H9 (cell line): Measurements from ENCODE around the gene ESRP2. TPM values are rescaled to one million over a fixed set of nuclear protein-coding genes. Genes with fewer than 3 reads are reported as not detected.

Source experiments
- DNase-seq: peaks from one replicate; pipeline ENCODE4 v3.0.0-alpha.2; 2017
- H2AFZ ChIP-seq: one replicate; pipeline ENCODE4 v1.6.1; 2013; ENCODE audit warnings: mild to moderate bottlenecking, low read length, control low read depth, moderate library complexity
- H2AK5ac ChIP-seq: 2 replicates; pipeline ENCODE4 v1.6.1; 2013; ENCODE audit warnings: low read length, control low read depth, mixed read lengths; ENCODE audit not compliant: insufficient read length
- H2BK120ac ChIP-seq: one replicate; pipeline ENCODE4 v1.6.1; 2013; ENCODE audit warnings: low read depth, mild to moderate bottlenecking, low read length, control low read depth, inconsistent platforms; ENCODE audit not compliant: poor library complexity, severe bottlenecking
- H2BK12ac ChIP-seq: 2 replicates; pipeline ENCODE4 v1.6.1; 2013; ENCODE audit warnings: low read length, control low read depth, mixed read lengths, low read depth; ENCODE audit not compliant: insufficient read length
- H2BK15ac ChIP-seq: 2 replicates; pipeline ENCODE4 v1.6.1; 2013; ENCODE audit warnings: low read depth, low read length, control low read depth
- H2BK20ac ChIP-seq: one replicate; pipeline ENCODE4 v1.6.1; 2013; ENCODE audit warnings: low read depth, mild to moderate bottlenecking, low read length, control low read depth, inconsistent platforms; ENCODE audit not compliant: poor library complexity, severe bottlenecking
- H2BK5ac ChIP-seq: 2 replicates; pipeline ENCODE4 v1.6.1; 2013; ENCODE audit warnings: low read length, control low read depth, mixed read lengths; ENCODE audit not compliant: insufficient read length
- H3K14ac ChIP-seq: 2 replicates; pipeline ENCODE4 v1.6.1; 2013; ENCODE audit warnings: low read length, control low read depth; ENCODE audit not compliant: insufficient read depth
- H3K18ac ChIP-seq: 2 replicates; pipeline ENCODE4 v1.6.1; 2013; ENCODE audit warnings: low read depth, mild to moderate bottlenecking, mixed read lengths, low read length, control low read depth; ENCODE audit not compliant: insufficient read length
- H3K23ac ChIP-seq: 2 replicates; pipeline ENCODE4 v1.6.1; 2013; ENCODE audit warnings: low read length, control low read depth, mixed read lengths, low read depth; ENCODE audit not compliant: insufficient read length
- H3K23me2 ChIP-seq: 2 replicates; pipeline ENCODE4 v1.6.1; 2013; ENCODE audit warnings: low read depth, mild to moderate bottlenecking, mixed read lengths, low read length, control low read depth; ENCODE audit not compliant: insufficient read length, poor library complexity, severe bottlenecking
- H3K27ac ChIP-seq: 2 replicates; pipeline ENCODE4 v1.5.1; 2013; ENCODE audit warnings: low read length, control low read depth, mixed read lengths, low read depth; ENCODE audit not compliant: insufficient read length
- H3K27me3 ChIP-seq: 2 replicates; pipeline ENCODE4 v1.6.1; 2013; ENCODE audit warnings: low read length, control low read depth, inconsistent platforms; ENCODE audit not compliant: insufficient read depth
- H3K4ac ChIP-seq: 2 replicates; pipeline ENCODE4 v1.6.1; 2013; ENCODE audit warnings: low read depth, mild to moderate bottlenecking, control low read depth, inconsistent platforms, low read length, moderate library complexity
- H3K4me1 ChIP-seq: 2 replicates; pipeline ENCODE4 v1.6.1; 2013; ENCODE audit warnings: low read length, control low read depth, inconsistent platforms; ENCODE audit not compliant: insufficient read depth
- H3K4me2 ChIP-seq: 2 replicates; pipeline ENCODE4 v1.6.1; 2013; ENCODE audit warnings: low read length, control low read depth, mixed read lengths; ENCODE audit not compliant: insufficient read length, insufficient read depth
- H3K56ac ChIP-seq: 2 replicates; pipeline ENCODE4 v1.6.1; 2013; ENCODE audit warnings: low read depth, mild to moderate bottlenecking, mixed read lengths, low read length, control low read depth; ENCODE audit not compliant: insufficient read length
- H3K79me1 ChIP-seq: 2 replicates; pipeline ENCODE4 v1.6.1; 2013; ENCODE audit warnings: low read depth, mild to moderate bottlenecking, moderate library complexity, low read length, control low read depth, inconsistent platforms; ENCODE audit not compliant: insufficient read depth, poor library complexity, severe bottlenecking
- H3K79me2 ChIP-seq: 2 replicates; pipeline ENCODE4 v1.6.1; 2013; ENCODE audit warnings: low read length, control low read depth, inconsistent platforms; ENCODE audit not compliant: insufficient read depth
- H3K9ac ChIP-seq: 2 replicates; pipeline ENCODE4 v1.6.1; 2013; ENCODE audit warnings: low read length, control low read depth, mixed read lengths; ENCODE audit not compliant: insufficient read length; ENCODE audit errors: extremely low read depth
- H3K9me3 ChIP-seq: one replicate; pipeline ENCODE4 v1.6.1; 2013; ENCODE audit warnings: low read depth, low read length, inconsistent platforms; ENCODE audit not compliant: control insufficient read depth
- H3T11ph ChIP-seq: one replicate; pipeline ENCODE4 v1.6.1; 2013; ENCODE audit warnings: mild to moderate bottlenecking, low read length, control low read depth, inconsistent platforms
- H4K20me1 ChIP-seq: one replicate; pipeline ENCODE4 v1.6.1; 2013; ENCODE audit not compliant: control insufficient read depth, insufficient read length, insufficient read depth
- H4K5ac ChIP-seq: 2 replicates; pipeline ENCODE4 v1.6.1; 2013; ENCODE audit warnings: low read depth, mild to moderate bottlenecking, mixed read lengths, low read length, control low read depth; ENCODE audit not compliant: insufficient read length
- H4K8ac ChIP-seq: replicated peaks from 2 replicates; pipeline ENCODE4 v1.6.1; 2013; ENCODE audit warnings: low read length, control low read depth, mixed read lengths, low read depth; ENCODE audit not compliant: insufficient read length
- H4K91ac ChIP-seq: 2 replicates; pipeline ENCODE4 v1.6.1; 2013; ENCODE audit warnings: low read depth, mild to moderate bottlenecking, moderate library complexity, mixed read lengths, low read length, control low read depth; ENCODE audit not compliant: insufficient read length
- H3K27ac Mint-ChIP-seq, 3 experiments: 2 replicates in 2 of 3; 3 replicates in 1 of 3; pipeline ENCODE4 v1.8.0; 2020 to 2021; ENCODE audit warnings: mixed read lengths in 3 of 3, mild to moderate bottlenecking in 1 of 3, moderate library complexity in 1 of 3
- H3K27me3 Mint-ChIP-seq: 2 replicates; pipeline ENCODE4 v1.8.0; 2021; ENCODE audit warnings: low read depth, mild to moderate bottlenecking, moderate library complexity, mixed read lengths
- H3K36me3 Mint-ChIP-seq, 3 experiments: 2 replicates in 2 of 3; 3 replicates in 1 of 3; pipeline ENCODE4 v1.8.0; 2020 to 2021; ENCODE audit warnings: low read depth in 3 of 3, mixed read lengths in 3 of 3; ENCODE audit not compliant: insufficient read depth in 1 of 3
- H3K4me1 Mint-ChIP-seq, 2 experiments: 2 replicates each; pipeline ENCODE4 v1.8.0; 2020; ENCODE audit warnings: mixed read lengths in 2 of 2
- H3K4me3 Mint-ChIP-seq, 2 experiments: 2 replicates in 1 of 2; 3 replicates in 1 of 2; pipeline ENCODE4 v1.8.0; 2020 to 2021; ENCODE audit warnings: mild to moderate bottlenecking in 2 of 2, mixed read lengths in 2 of 2, moderate library complexity in 1 of 2
- H3K9me3 Mint-ChIP-seq, 2 experiments: 2 replicates in 1 of 2; 3 replicates in 1 of 2; pipeline ENCODE4 v1.8.0; 2020; ENCODE audit warnings: mild to moderate bottlenecking in 2 of 2, mixed read lengths in 2 of 2, moderate library complexity in 1 of 2
- CTCF ChIP-seq: fragments of 200-600 bp; sonication (generic); conservative IDR thresholded peaks from 3 replicates; pipeline ENCODE4 v1.8.0; 2021; ENCODE audit warnings: antibody characterized with exemption, mild to moderate bottlenecking
- WGBS: extraction: QIAGEN DNeasy Blood & Tissue Kit; methylation state at CpG from one replicate; pipeline ENCODE4 v1.1.7; 2013; ENCODE audit warnings: missing lambda C conversion rate, low lambda C conversion rate, mixed read lengths; ENCODE audit not compliant: insufficient read length; ENCODE audit errors: extremely low coverage; 5-methylcytosine and 5-hydroxymethylcytosine counted together
- total RNA-seq: library from RNA; stranded (reverse); gene quantifications from 2 replicates; pipeline ENCODE4 v1.2.1, GENCODE V29; 2021

Gene ESRP2
- total RNA-seq, 1 experiment from 2014 or later: 59.5 TPM

DNA sequence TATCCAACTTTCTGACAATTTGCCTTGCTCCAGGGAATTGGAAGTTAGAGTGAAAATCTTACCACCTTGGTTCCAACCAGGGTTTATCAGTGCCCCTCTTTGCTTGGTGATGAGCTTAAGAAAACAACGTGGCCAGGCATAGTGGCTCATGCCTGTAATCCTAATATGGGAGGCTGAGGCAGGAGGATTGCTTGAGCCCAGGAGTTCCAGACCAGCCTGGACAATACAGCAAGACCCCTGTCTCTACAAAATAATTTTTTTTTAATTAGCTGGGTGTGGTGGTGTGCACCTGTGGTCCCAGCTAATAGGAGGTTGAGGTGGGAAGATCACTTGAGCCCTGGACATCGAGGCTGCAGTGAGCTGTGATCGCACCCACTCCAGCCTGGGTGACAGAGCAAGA, 49.8 kb upstream of the ESRP2 start:
- Histone ChIP-seq H3K56ac (no peak overlapping the region), H4K8ac (no peak overlapping the region), H3K4ac (no peak overlapping the region), H3K23me2 (no peaks in the 10 kb centered on the region), H2AFZ (no peak overlapping the region), H2BK12ac (no peak overlapping the region), H2BK120ac (no peak overlapping the region), H4K5ac (no peak overlapping the region), H3K23ac (no peak overlapping the region), H2BK5ac (no peak overlapping the region), H3K18ac (no peak overlapping the region), H2BK20ac (no peak overlapping the region), H3K14ac (no peak overlapping the region), H4K20me1 (peaks cover 2% of the 10 kb centered on the region), H3K79me1 (no peaks in the 10 kb centered on the region), H3K4me1 (no peaks in the 10 kb centered on the region), H3T11ph (no peak overlapping the region), H3K4me2 (no peak overlapping the region), H3K79me2 (no peaks in the 10 kb centered on the region), H2AK5ac (no peak overlapping the region), H3K27ac (no peak overlapping the region), H4K91ac (no peak overlapping the region), H3K27me3 (no peaks in the 10 kb centered on the region), H2BK15ac (no peak overlapping the region), H3K9ac (no peak overlapping the region), H3K9me3 (no peaks in the 10 kb centered on the region)
- no peak for TF ChIP-seq CTCF
- DNase-seq: no peak
- Mint-ChIP-seq H3K27me3 (no peaks in the 10 kb centered on the region), H3K4me1 (peaks cover 4 to 10% of the 10 kb centered on the region in 2 experiments; a peak in 3 of 4 replicates), H3K27ac (no peak overlapping the region), H3K36me3 (peaks cover 7 to 31% (median 14%) of the 10 kb centered on the region in 3 experiments; a peak in 4 of 7 replicates), H3K4me3 (no peak overlapping the region), H3K9me3 (no peaks in the 10 kb centered on the region)
- no CpG with 5 or more reads among the region's 3 CpGs for WGBS
